Liver (tissue), 9 donors: ENCODE data around the gene WWC2. TPM values are rescaled to one million over a fixed set of nuclear protein-coding genes. Genes with fewer than 3 reads are reported as not detected.

Experiments used
- DNase-seq: peaks from one replicate; pipeline ENCODE4 v3.0.0-alpha.2; 2017; ENCODE audit warnings: low spot score
- H3K27ac ChIP-seq, 2 donors: one replicate each; pipeline ENCODE4 v1.7.0; 2013; ENCODE audit warnings: inconsistent platforms in 2 of 2, low read length in 2 of 2, control low read depth in 1 of 2, low read depth in 1 of 2, mild to moderate bottlenecking in 1 of 2
- H3K27me3 ChIP-seq, 4 donors: one replicate each; pipeline versions ENCODE4 v1.6.1 to v1.7.0; 2013; ENCODE audit warnings: low read length in 3 of 4, inconsistent platforms in 1 of 4, mild to moderate bottlenecking in 1 of 4, moderate library complexity in 1 of 4; ENCODE audit not compliant: control insufficient read depth in 4 of 4, insufficient read depth in 4 of 4
- H3K36me3 ChIP-seq, 4 donors: one replicate each; pipeline versions ENCODE4 v1.6.1 to v1.7.0; 2013; ENCODE audit warnings: low read length in 3 of 4, mild to moderate bottlenecking in 3 of 4, low read depth in 1 of 4, moderate library complexity in 1 of 4; ENCODE audit not compliant: control insufficient read depth in 4 of 4, insufficient read depth in 3 of 4
- H3K4me1 ChIP-seq, 4 donors: one replicate each; pipeline versions ENCODE4 v1.6.1 to v1.7.0; 2013; ENCODE audit warnings: low read length in 3 of 4, mild to moderate bottlenecking in 3 of 4, moderate library complexity in 1 of 4; ENCODE audit not compliant: control insufficient read depth in 4 of 4, insufficient read depth in 4 of 4
- H3K4me3 ChIP-seq, 3 donors: one replicate each; pipeline versions ENCODE4 v1.6.1 to v1.7.0; 2013; ENCODE audit warnings: low read length in 3 of 3, control low read depth in 1 of 3, low read depth in 1 of 3, mild to moderate bottlenecking in 1 of 3
- H3K9ac ChIP-seq, 2 donors: one replicate each; pipeline ENCODE4 v1.7.0; 2013; ENCODE audit warnings: low read length in 2 of 2, mild to moderate bottlenecking in 2 of 2, moderate library complexity in 2 of 2, control low read depth in 1 of 2, low read depth in 1 of 2
- H3K9me3 ChIP-seq, 4 donors: one replicate each; pipeline versions ENCODE4 v1.6.1 to v1.7.0; 2013; ENCODE audit warnings: low read length in 3 of 4; ENCODE audit not compliant: control insufficient read depth in 4 of 4
- FOXA1 ChIP-seq: IDR thresholded peaks from 2 replicates; pipeline ENCODE4 v1.6.1; 2016; ENCODE audit warnings: antibody characterized with exemption
- GABPA ChIP-seq, 2 donors: IDR thresholded peaks in 1 of 2; conservative IDR thresholded peaks in 1 of 2; 2 replicates each; pipeline ENCODE4 v1.6.1; 2016; ENCODE audit warnings: antibody characterized with exemption in 2 of 2, mild to moderate bottlenecking in 1 of 2, moderate library complexity in 1 of 2
- JUND ChIP-seq, 2 donors: IDR thresholded peaks; 2 replicates each; pipeline ENCODE4 v1.6.1; 2016; ENCODE audit warnings: antibody characterized with exemption in 2 of 2
- RAD21 ChIP-seq, 2 donors: IDR thresholded peaks; 2 replicates each; pipeline ENCODE4 v1.6.1; 2016; ENCODE audit warnings: antibody characterized with exemption in 2 of 2, mild to moderate bottlenecking in 2 of 2
- RXRA ChIP-seq, 2 donors: IDR thresholded peaks; 2 replicates each; pipeline ENCODE4 v1.6.1; 2017 to 2018; ENCODE audit warnings: antibody characterized with exemption in 2 of 2, mild to moderate bottlenecking in 1 of 2
- YY1 ChIP-seq: IDR thresholded peaks from 2 replicates; pipeline ENCODE4 v1.6.1; 2016; ENCODE audit warnings: antibody characterized with exemption, mild to moderate bottlenecking
- WGBS: extraction: QIAGEN DNeasy Blood & Tissue Kit; methylation state at CpG from one replicate; pipeline ENCODE4 v1.1.7; 2013; 5-methylcytosine and 5-hydroxymethylcytosine counted together
- polyA plus RNA-seq, 2 donors: library from polyadenylated mRNA; stranded (reverse) in 1 of 2; unstranded in 1 of 2; fragments of 200-250 nt in 1 of 2; fragments of >200 nt in 1 of 2; fragmentation: Nextera tagmentation in 1 of 2; extraction: Ambion mirVana in 1 of 2; gene quantifications; one replicate each; pipeline versions ENCODE4 v1.2.1 to v1.2.3, GENCODE V29; 2013 to 2015
- total RNA-seq, 2 donors: library from RNA; depleted of rRNA; stranded (reverse); fragments of >200 nt; gene quantifications; one replicate each; pipeline ENCODE4 v1.2.3, GENCODE V29; 2014
- TF ChIP-seq, protein P1 (sequence below): IDR thresholded peaks from 2 replicates; pipeline ENCODE4 v1.6.1; 2016; ENCODE audit warnings: antibody characterized with exemption
- TF ChIP-seq, protein P2 (sequence below): fragments of 150-350 bp; IDR thresholded peaks from 2 replicates; pipeline ENCODE4 v1.5.1; 2017; ENCODE audit warnings: improper control_type of control experiment, low read depth, low read length; ENCODE audit not compliant: missing input control
- TF ChIP-seq, protein P3 (sequence below): IDR thresholded peaks from 2 replicates; pipeline ENCODE4 v1.6.1; 2016; ENCODE audit warnings: antibody characterized with exemption, mild to moderate bottlenecking
- donor health status: healthy.
- donor health status: healthy.
- donor health status: healthy.
- donor health status: healthy.
- donor health status: healthy.

The WWC2 gene
- total and polyA plus RNA-seq, 4 donors = 8.6 to 60.1 (median 13.3) TPM

DNA sequence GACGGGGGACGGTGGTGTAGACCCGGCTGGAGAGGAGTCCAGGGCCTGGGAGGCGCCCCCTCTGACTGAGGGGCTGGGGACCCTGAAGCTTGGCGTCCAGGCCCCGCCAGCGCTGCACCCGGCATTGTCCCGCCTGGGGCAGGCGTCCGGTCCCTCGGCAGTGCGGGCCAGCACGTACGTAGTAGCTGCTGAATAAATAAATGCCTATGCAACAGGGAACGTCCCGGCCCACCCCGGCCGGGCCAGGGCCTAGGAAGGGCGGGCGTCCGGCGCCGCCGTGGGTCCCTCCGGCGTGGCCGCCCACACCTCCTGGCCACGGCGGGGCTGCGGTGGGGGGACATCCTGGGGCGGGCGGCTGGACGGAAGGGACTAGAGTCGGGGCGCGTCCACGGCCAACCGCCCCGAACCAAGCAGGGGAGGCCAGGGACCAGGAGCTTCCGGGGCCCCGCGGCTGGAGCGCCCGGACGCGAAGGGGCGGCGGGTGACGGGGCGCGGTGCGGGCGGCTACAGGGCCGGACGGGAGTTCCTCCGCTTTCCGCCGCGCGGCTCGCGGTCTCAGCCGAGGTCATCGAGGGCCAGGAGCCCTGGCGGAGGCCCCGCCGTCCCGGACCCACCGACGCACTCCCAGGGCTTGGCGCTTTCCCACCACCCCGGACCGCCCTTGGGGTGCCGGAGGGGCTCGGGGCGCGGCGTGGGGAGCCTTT, 886 bp upstream of the WWC2 start:
- DNase-seq = peak; percentile 50
- Histone ChIP-seq H3K4me1 (peaks cover 12 to 41% (median 27%) of the 10 kb centered on the region in 4 donors), H3K9me3 (no peaks in the 10 kb centered on the region), H3K9ac (peak overlapping the region; percentile 72 to 78), H3K27me3 (no peaks in the 10 kb centered on the region), H3K4me3 (peak overlapping the region; percentile 62 to 88 (median 84)), H3K36me3 (no peaks in the 10 kb centered on the region), H3K27ac (peak overlapping the region; percentile 93)
- under 1% methylated on average over 79 of the region's 79 CpGs for WGBS
- TF ChIP-seq, protein P1, sequence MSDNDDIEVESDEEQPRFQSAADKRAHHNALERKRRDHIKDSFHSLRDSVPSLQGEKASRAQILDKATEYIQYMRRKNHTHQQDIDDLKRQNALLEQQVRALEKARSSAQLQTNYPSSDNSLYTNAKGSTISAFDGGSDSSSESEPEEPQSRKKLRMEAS = no peak
- peak; percentile 44 for TF ChIP-seq YY1

DNA sequence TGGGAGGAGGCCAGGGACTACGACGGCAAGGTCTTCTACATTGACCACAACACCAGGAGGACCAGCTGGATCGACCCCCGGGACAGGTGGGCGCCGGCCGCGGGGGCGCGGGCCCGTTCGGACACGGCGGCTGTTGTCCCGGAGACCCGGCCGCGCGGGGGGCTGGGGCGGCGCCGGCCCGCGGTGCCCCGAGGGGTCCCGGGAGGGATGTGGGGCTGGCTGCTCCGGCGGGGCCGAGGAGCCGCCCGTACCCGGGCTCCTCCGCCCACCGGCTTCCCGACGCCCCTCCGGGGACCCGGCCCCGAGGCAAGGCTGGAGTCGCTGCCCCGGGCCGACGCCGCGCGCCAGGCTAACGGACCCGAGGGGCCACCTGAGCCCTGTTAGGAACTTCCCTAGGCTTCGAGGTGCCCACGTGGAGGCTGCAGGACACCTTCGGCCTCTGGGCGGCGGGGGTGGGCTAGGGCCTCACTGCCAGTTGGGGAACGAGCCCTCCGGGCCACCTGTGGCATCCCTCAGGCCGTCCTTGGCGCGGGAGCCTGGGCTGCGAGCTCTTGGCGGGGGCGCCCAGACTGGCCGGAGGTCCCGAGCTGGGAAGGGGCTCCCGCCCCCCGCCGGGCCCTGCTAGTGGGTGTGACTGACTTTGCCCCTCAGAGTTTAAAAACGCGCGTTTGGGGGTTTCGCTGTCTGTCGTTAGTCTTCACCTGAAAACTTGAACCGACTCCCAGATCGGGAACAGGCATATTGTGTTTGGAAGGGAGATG, 660 bp downstream of the WWC2 start:
- TF ChIP-seq RAD21 (IDR thresholded peaks at IDR 0.05) (peak in 1 of 2 donors; percentile 20), YY1 (no peak)
- Histone ChIP-seq H3K9me3 (no peaks in the 10 kb centered on the region), H3K27me3 (no peaks in the 10 kb centered on the region), H3K9ac (peak overlapping the region; percentile 82 to 91), H3K36me3 (no peaks in the 10 kb centered on the region), H3K27ac (peak overlapping the region; percentile 93), H3K4me1 (peaks cover 11 to 32% (median 23%) of the 10 kb centered on the region in 4 donors), H3K4me3 (peak overlapping the region; percentile 80 to 88 (median 84))
- peak; percentile 44 for DNase-seq
- 2% methylated on average over 73 of the region's 73 CpGs for WGBS

DNA sequence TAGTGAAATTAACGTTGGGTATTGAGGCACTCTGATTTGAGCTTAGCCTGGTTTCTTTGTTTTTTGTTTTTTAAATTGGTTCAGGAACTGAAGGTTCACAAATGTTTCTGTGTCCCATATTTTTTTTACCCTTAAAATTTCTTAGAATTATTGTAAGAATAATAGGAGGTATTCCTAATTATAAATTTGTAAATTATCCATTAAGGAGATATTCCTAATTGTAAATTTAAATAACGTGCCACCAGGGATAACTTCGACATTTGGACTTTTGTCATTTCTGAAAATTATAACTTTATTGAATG, 1.2 kb downstream of the WWC2 start:
- Histone ChIP-seq H3K27ac (peak overlapping the region; percentile 93), H3K9ac (peak overlapping the region; percentile 82 to 91), H3K9me3 (no peaks in the 10 kb centered on the region), H3K4me3 (peak overlapping the region; percentile 80 to 88 (median 84)), H3K27me3 (no peaks in the 10 kb centered on the region), H3K4me1 (peaks cover 13 to 28% (median 20%) of the 10 kb centered on the region in 4 donors), H3K36me3 (no peaks in the 10 kb centered on the region)
- TF ChIP-seq, protein P2, sequence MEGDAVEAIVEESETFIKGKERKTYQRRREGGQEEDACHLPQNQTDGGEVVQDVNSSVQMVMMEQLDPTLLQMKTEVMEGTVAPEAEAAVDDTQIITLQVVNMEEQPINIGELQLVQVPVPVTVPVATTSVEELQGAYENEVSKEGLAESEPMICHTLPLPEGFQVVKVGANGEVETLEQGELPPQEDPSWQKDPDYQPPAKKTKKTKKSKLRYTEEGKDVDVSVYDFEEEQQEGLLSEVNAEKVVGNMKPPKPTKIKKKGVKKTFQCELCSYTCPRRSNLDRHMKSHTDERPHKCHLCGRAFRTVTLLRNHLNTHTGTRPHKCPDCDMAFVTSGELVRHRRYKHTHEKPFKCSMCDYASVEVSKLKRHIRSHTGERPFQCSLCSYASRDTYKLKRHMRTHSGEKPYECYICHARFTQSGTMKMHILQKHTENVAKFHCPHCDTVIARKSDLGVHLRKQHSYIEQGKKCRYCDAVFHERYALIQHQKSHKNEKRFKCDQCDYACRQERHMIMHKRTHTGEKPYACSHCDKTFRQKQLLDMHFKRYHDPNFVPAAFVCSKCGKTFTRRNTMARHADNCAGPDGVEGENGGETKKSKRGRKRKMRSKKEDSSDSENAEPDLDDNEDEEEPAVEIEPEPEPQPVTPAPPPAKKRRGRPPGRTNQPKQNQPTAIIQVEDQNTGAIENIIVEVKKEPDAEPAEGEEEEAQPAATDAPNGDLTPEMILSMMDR = no peak
- TF ChIP-seq, protein P3, sequence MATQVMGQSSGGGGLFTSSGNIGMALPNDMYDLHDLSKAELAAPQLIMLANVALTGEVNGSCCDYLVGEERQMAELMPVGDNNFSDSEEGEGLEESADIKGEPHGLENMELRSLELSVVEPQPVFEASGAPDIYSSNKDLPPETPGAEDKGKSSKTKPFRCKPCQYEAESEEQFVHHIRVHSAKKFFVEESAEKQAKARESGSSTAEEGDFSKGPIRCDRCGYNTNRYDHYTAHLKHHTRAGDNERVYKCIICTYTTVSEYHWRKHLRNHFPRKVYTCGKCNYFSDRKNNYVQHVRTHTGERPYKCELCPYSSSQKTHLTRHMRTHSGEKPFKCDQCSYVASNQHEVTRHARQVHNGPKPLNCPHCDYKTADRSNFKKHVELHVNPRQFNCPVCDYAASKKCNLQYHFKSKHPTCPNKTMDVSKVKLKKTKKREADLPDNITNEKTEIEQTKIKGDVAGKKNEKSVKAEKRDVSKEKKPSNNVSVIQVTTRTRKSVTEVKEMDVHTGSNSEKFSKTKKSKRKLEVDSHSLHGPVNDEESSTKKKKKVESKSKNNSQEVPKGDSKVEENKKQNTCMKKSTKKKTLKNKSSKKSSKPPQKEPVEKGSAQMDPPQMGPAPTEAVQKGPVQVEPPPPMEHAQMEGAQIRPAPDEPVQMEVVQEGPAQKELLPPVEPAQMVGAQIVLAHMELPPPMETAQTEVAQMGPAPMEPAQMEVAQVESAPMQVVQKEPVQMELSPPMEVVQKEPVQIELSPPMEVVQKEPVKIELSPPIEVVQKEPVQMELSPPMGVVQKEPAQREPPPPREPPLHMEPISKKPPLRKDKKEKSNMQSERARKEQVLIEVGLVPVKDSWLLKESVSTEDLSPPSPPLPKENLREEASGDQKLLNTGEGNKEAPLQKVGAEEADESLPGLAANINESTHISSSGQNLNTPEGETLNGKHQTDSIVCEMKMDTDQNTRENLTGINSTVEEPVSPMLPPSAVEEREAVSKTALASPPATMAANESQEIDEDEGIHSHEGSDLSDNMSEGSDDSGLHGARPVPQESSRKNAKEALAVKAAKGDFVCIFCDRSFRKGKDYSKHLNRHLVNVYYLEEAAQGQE = no peak
- TF ChIP-seq FOXA1 = no peak
- TF ChIP-seq GABPA (IDR thresholded peaks at IDR 0.05 in 1 of 2, conservative IDR thresholded peaks at IDR 0.05 in 1 of 2) = no peak
- no peak for TF ChIP-seq JUND (IDR thresholded peaks at IDR 0.05)
- no peak for TF ChIP-seq YY1
- TF ChIP-seq RXRA (IDR thresholded peaks at IDR 0.05) = no peak
- no peak for DNase-seq
- 20% methylated on average over 3 of the region's 3 CpGs for WGBS
